M059J (cell line): ENCODE data around the gene LTF. TPM values are rescaled to one million over a fixed set of nuclear protein-coding genes. Genes with fewer than 3 reads are reported as not detected.
"Not testable (repeated sequence)": the region's sequence is repeated elsewhere in the genome, so short reads cannot be mapped to it uniquely, and the experiment has no call there.

ENCODE experiments used
- DNase-seq: peaks from one replicate; pipeline ENCODE4 v3.0.0-alpha.2; 2012; ENCODE audit warnings: low read depth
- total RNA-seq: library from RNA; depleted of rRNA; stranded (reverse); fragments of >200 nt; shearing (Covaris generic); gene quantifications from 2 replicates; pipeline ENCODE4 v1.2.3, GENCODE V29; 2014; rRNA removed

LTF gene
- total RNA-seq = 0.30 and 0.52 TPM in 2 replicates

- no peak for DNase-seq
Observed at GRCh38 chr3:46464326-46465195, at the start of gene LTF. TSS of gene LTF (minus strand) at chr3:46464905. CDS start at chr3:46464867, 38 bp downstream.

- DNase-seq = no peak
Observed at GRCh38 chr3:46512191-46512749, 47.6 kb upstream of the LTF start.

GRCh38 chr3:46509661-46510187 is 45.0 kb upstream of the LTF start:
- DNase-seq = no peak

GRCh38 chr3:46508850-46509591 is 44.3 kb upstream of the LTF start:
- DNase-seq = no peak

- DNase-seq = no peak
Observed at GRCh38 chr3:46506526-46506925, 41.8 kb upstream of the LTF start.

GRCh38 chr3:46505953-46506352 is 41.2 kb upstream of the LTF start:
- no peak for DNase-seq

GRCh38 chr3:46504789-46505188 is 40.1 kb upstream of the LTF start:
- peak; percentile 41 for DNase-seq

GRCh38 chr3:46503200-46503874 is 38.6 kb upstream of the LTF start:
- no peak for DNase-seq

GRCh38 chr3:46501702-46502101 is 37.0 kb upstream of the LTF start:
- no peak for DNase-seq

- peak; percentile 81 for DNase-seq
Observed at GRCh38 chr3:46500656-46501635, 36.2 kb upstream of the LTF start.

- no peak for DNase-seq
Observed at GRCh38 chr3:46498916-46499519, 34.3 kb upstream of the LTF start.

GRCh38 chr3:46497556-46498265 is 33.0 kb upstream of the LTF start, which contains the start of gene RTP3:
TSS of gene RTP3 (plus strand) at chr3:46497976. CDS start at chr3:46498063, 87 bp downstream.
- DNase-seq = no peak

- peak; percentile 67 for DNase-seq
Observed at GRCh38 chr3:46496746-46497555, 32.2 kb upstream of the LTF start.

- DNase-seq = peak; percentile 97
Observed at GRCh38 chr3:46495901-46496456, 31.3 kb upstream of the LTF start.

- not testable (repeated sequence) for DNase-seq
Observed at GRCh38 chr3:46494491-46494890, 29.8 kb upstream of the LTF start.

- no peak for DNase-seq
Observed at GRCh38 chr3:46492890-46493547, 28.3 kb upstream of the LTF start.
